ENCODE measurements around the gene HOXB8. TPM values are rescaled to one million over a fixed set of nuclear protein-coding genes. Genes with fewer than 3 reads are reported as not detected.
A peak's percentile ranks its signal among the peaks of the same experiment; 100 is the strongest.

Gene HOXB8
- total RNA-seq, 1 donor from 2014 or later = 11.8 TPM

GRCh38 chr17:48624544-48625494 lies 9.7 kb upstream of the HOXB8 start:
- peak; percentile 43 for DNase-seq (ENCODE audit: low read depth)

GRCh38 chr17:48624118-48624517 lies 9.0 kb upstream of the HOXB8 start:
- DNase-seq (ENCODE audit: low read depth) = no peak

- no peak for DNase-seq (ENCODE audit: low read depth)
These were observed 8.5 kb upstream of the HOXB8 start for GRCh38 chr17:48623583-48623982.

GRCh38 chr17:48622857-48623256 lies 7.8 kb upstream of the HOXB8 start:
- no peak for DNase-seq (ENCODE audit: low read depth)

GRCh38 chr17:48621410-48622392 lies 6.6 kb upstream of the HOXB8 start:
- DNase-seq (ENCODE audit: low read depth) = no peak

- DNase-seq (ENCODE audit: low read depth) = no peak
These were observed 5.5 kb upstream of the HOXB8 start for GRCh38 chr17:48620461-48621139.

GRCh38 chr17:48619826-48620449 lies 4.8 kb upstream of the HOXB8 start:
- DNase-seq (ENCODE audit: low read depth) = no peak

GRCh38 chr17:48618256-48618896 lies 3.3 kb upstream of the HOXB8 start:
- peak; percentile 88 for DNase-seq (ENCODE audit: low read depth)

GRCh38 chr17:48617471-48618255 lies 2.6 kb upstream of the HOXB8 start:
- no peak for DNase-seq (ENCODE audit: low read depth)

GRCh38 chr17:48616717-48617470 lies 1.8 kb upstream of the HOXB8 start:
- DNase-seq (ENCODE audit: low read depth) = no peak

- no peak for DNase-seq (ENCODE audit: low read depth)
These were observed 1.0 kb upstream of the HOXB8 start for GRCh38 chr17:48615963-48616716.

GRCh38 chr17:48613862-48614694 lies 1.0 kb downstream of the HOXB8 start:
- peak; percentile 60 for DNase-seq (ENCODE audit: low read depth)

- peak; percentile 76 for DNase-seq (ENCODE audit: low read depth)
These were observed 2.0 kb downstream of the HOXB8 start for GRCh38 chr17:48612854-48613691.

- DNase-seq (ENCODE audit: low read depth) = peak; percentile 66
These were observed 2.6 kb downstream of the HOXB8 start for GRCh38 chr17:48612456-48612853.

GRCh38 chr17:48611681-48612455 lies 3.2 kb downstream of the HOXB8 start:
- DNase-seq (ENCODE audit: low read depth) = peak; percentile 81
